NCI-H2196 (cell line): ENCODE measurements around the gene NSUN4.

Experiments
- DNase-seq: peaks from one replicate; lab custom pipeline; 2025; ENCODE audit not compliant: unreplicated experiment; lab: John Stamatoyannopoulos, UW

The NSUN4 gene

DNA sequence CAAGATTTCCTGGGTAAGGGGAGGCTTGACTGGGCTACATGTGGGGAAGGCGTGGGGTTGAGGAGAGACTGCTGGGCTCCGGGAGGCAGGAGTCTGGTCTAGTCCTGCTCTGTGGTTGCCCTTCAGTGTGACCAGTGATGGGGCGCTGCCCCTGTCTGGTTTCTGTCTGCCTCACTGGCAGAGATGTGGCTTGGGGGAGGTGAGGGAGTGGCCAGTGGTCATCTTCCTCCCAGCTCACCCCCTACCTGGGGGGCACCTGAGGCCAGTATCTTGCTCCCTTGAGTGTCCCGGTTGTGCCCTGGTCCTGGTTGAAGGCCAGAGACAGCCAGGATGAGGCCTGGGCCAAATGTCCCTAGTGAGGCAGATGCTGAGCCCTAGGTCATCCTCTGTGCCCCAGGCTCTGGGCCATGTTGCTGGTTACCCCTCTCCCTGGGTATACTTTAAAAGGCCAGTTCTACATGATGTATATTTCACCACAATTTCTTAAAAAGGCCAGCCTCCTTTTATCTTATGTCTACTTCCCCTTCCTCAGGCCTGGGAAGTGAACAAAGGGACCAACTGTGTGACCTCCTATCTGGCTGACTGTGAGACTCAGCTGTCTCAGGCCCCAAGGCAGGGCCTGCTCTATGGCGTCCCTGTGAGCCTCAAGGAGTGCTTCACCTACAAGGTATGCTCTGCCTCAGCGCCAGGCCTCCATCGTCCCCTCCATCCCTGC is 64.0 kb downstream of the NSUN4 start:
- no peak for DNase-seq

- no peak for DNase-seq
These were observed 64.6 kb downstream of the NSUN4 start for GRCh38 chr1:46405197-46405555.

DNA sequence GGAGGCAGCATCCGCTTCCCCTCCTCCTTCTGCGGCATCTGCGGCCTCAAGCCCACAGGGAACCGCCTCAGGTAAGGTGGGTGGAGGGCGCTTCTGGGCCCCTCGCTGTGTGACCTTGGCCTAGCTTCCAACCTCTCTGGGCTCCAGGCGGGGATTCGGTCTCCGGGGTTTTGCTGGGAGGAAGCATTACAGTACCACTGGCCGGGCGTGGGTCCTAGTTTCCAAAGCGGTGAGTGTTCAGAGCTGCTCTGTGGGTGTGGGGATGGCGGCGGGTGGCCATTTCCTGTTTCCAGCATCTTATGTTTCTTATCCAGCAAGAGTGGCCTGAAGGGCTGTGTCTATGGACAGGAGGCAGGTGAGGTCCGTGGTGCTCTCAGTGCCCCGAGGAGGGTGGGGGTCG is 65.1 kb downstream of the NSUN4 start:
- DNase-seq = no peak

DNA sequence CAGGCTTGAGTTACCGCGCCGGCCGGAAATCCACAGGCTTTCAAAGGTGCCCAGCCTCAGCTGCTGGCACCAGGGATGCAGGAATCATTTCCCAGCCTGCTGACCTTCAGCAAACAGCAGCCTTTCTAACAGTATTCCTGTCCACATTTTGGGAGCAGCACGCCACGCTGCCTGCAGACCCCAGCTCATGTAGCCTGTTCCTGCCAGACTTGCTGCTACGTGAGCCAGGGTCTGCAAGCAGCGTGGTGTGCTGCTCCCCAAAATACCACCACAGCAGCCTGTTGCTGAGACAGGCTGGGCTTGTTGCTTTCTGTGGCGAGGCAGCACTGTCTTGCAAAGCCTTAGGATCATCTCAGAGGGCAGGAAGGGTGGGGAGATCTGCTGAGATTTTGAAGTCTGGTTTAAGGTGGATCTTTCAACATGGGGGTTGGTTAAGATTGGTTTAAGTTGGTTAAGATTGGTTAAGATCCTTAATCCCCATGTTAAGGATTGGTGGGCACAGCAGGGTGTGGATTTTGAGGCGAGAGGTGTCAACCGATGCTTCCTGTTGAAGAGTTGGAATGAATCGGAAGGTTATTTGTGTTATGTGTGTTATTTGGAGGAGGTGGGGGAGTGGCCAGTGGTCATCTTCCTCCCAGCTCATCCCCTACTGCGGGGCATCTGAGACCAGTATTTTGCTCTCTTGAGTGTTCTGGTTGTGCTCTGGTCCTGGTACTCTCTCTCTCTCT is 66.4 kb downstream of the NSUN4 start:
- DNase-seq = no peak

DNA sequence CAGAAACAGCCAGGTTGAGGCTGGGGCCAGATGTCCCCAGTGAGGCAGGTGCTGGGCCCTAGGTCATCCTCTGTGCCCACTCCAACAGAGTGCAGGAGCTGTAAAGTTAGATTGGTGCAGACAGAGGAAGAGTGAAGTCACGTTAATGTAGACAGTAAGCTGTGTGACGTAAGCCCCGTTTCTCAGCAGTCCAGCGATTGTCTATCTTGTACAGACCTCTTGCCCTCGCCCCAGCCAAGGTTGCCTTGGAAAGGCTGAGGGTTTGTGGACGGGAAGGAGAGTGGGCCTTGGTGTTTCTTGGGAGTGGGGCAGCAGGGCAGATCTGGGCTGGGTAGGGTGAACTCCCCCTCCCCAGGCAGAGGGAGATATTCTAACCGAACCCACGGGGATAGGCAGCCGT is 67.0 kb downstream of the NSUN4 start:
- DNase-seq = no peak

GRCh38 chr1:46408356-46409062 is 67.9 kb downstream of the NSUN4 start:
- DNase-seq = no peak

DNA sequence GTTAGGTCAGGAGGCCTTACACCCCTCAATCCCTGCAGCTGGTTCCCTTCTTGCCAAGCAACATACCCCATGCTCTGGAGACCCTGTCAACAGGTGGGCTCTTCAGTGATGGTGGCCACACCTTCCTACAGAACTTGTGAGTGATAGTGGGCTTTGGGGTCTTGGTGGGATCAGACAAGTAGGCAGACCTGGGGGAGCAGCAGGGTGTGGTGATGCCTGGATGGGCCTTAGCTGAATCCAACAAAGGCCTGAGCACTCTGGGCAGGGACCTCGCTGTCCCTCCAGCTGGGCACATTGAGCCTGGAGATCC is 68.4 kb downstream of the NSUN4 start:
- no peak for DNase-seq

- DNase-seq = no peak
These were observed 69.8 kb downstream of the NSUN4 start for GRCh38 chr1:46410156-46411009.

DNA sequence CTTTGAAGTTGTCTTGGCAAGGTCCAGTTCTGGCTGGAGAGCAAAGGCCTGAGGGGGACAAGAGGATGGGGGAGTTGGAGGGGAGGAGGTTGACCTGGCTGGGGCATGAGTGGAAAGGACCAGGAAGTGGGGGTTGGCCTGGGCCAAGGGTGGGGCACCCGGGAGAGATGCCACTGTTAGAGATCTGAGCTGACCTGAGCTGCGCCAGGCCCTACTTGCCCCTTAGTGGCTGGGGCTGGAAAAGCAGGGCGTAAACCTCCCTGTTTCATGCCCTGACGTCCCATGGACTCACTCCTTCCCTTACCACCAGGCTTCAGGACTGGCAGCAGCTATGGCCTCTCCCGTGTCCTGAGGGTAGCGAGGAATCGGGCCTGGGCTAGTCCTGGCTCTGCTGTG is 70.4 kb downstream of the NSUN4 start:
- no peak for DNase-seq
